ENCODE results near the gene IFI27L1.
"Not testable (repeated sequence)": the region's sequence is repeated elsewhere in the genome, so short reads cannot be mapped to it uniquely, and the experiment has no call there.

Gene IFI27L1

GRCh38 chr14:94059998-94060397 is 21.1 kb upstream of the IFI27L1 start:
- no peak for TF ChIP-seq CTCF (IDR thresholded peaks at IDR 0.05; ENCODE audit: low read depth, low read length)
- DNase-seq (ENCODE audit: low read depth, low spot score): no peak
- in situ Hi-C loops (cut with HindIII; ENCODE audit: low sequenced_read_pairs): no loop called here

GRCh38 chr14:94062344-94062940 is 18.7 kb upstream of the IFI27L1 start:
- peak; percentile 51 for DNase-seq (ENCODE audit: low read depth, low spot score)
- TF ChIP-seq CTCF (IDR thresholded peaks at IDR 0.05; ENCODE audit: low read depth, low read length): no peak
- H3K4me3 ChIP-seq (ENCODE audit: low read depth, low read length): no peak overlapping the region
- in situ Hi-C loops (cut with HindIII; ENCODE audit: low sequenced_read_pairs): no loop called here

More at GRCh38 chr14:94059998-94060397, 21.1 kb upstream of the IFI27L1 start:
- H3K4me3 ChIP-seq (ENCODE audit: low read depth, low read length): no peak overlapping the region

- DNase-seq (ENCODE audit: low read depth, low spot score): no peak
- no peak for TF ChIP-seq CTCF (IDR thresholded peaks at IDR 0.05; ENCODE audit: low read depth, low read length)
- in situ Hi-C loops (cut with HindIII; ENCODE audit: low sequenced_read_pairs): no loop called here
- H3K4me3 ChIP-seq (ENCODE audit: low read depth, low read length): no peak overlapping the region
Measured at GRCh38 chr14:94066089-94066676, 14.9 kb upstream of the IFI27L1 start.

- DNase-seq (ENCODE audit: low read depth, low spot score); H3K4me3 ChIP-seq (ENCODE audit: low read depth, low read length); in situ Hi-C loops (cut with HindIII; ENCODE audit: low sequenced_read_pairs): not testable (repeated sequence)
Measured at GRCh38 chr14:94072076-94072475, 9.0 kb upstream of the IFI27L1 start.

- in situ Hi-C loops (cut with HindIII; ENCODE audit: low sequenced_read_pairs): no loop called here
- H3K4me3 ChIP-seq (ENCODE audit: low read depth, low read length): no peak overlapping the region
- DNase-seq (ENCODE audit: low read depth, low spot score): no peak
- no peak for TF ChIP-seq CTCF (IDR thresholded peaks at IDR 0.05; ENCODE audit: low read depth, low read length)
Measured at GRCh38 chr14:94074534-94074933, 6.6 kb upstream of the IFI27L1 start.

- in situ Hi-C loops (cut with HindIII; ENCODE audit: low sequenced_read_pairs): no loop called here
- no peak overlapping the region for H3K4me3 ChIP-seq (ENCODE audit: low read depth, low read length)
- no peak for DNase-seq (ENCODE audit: low read depth, low spot score)
- no peak for TF ChIP-seq CTCF (IDR thresholded peaks at IDR 0.05; ENCODE audit: low read depth, low read length)
Measured at GRCh38 chr14:94075008-94075407, 6.1 kb upstream of the IFI27L1 start.

- no peak for TF ChIP-seq CTCF (IDR thresholded peaks at IDR 0.05; ENCODE audit: low read depth, low read length)
- H3K4me3 ChIP-seq (ENCODE audit: low read depth, low read length): no peak overlapping the region
- in situ Hi-C loops (cut with HindIII; ENCODE audit: low sequenced_read_pairs): no loop called here
- DNase-seq (ENCODE audit: low read depth, low spot score): no peak
Measured at GRCh38 chr14:94077111-94077821, 3.8 kb upstream of the IFI27L1 start.
